Measurements from ENCODE around the gene CHST9. TPM values are rescaled to one million over a fixed set of nuclear protein-coding genes. Genes with fewer than 3 reads are reported as not detected.

CHST9 gene
- polyA plus RNA-seq, 2 of the 4 experiments (the other 2 are of a cell fraction), result 0.06 TPM; not detected in 1

GRCh38 chr18:26864658-26865057, 320.4 kb downstream of the CHST9 start:
- FAIRE-seq, result no peak
- TF ChIP-seq EP300 (IDR thresholded peaks at IDR 0.05) (no peak), HOXA7 (CRISPR knock-in tag; IDR thresholded peaks at IDR 0.05) (no peak), MYC (IDR thresholded peaks at IDR 0.05; ENCODE audit: borderline replicate concordance, low read length) (no peak), ATOH8 (CRISPR knock-in tag; IDR thresholded peaks at IDR 0.05; ENCODE audit: low read depth) (no peak), RARB (CRISPR knock-in tag; IDR thresholded peaks at IDR 0.05) (no peak), FOSL2 (IDR thresholded peaks at IDR 0.05) (no peak), FOSL2 (CRISPR knock-in tag; IDR thresholded peaks at IDR 0.05) (no peak), REST (IDR thresholded peaks at IDR 0.05) (no peak), POLR2A (IDR thresholded peaks at IDR 0.05; ENCODE audit: low read length) (no peak), CBX2 (IDR thresholded peaks at IDR 0.05; ENCODE audit: borderline replicate concordance, low read depth) (no peak), PBX3 (IDR thresholded peaks at IDR 0.05) (no peak)
- H3K4me2 ChIP-seq, result no peak overlapping the region
- no peaks in the 10 kb centered on the region for H3K4me1 ChIP-seq
- no peak for ATAC-seq
- ChIA-PET POLR2A (interaction anchor here (0.6 kb wide), 1 partner anchor 16 kb away, joined by 3 read pairs; no protein-coding TSS in a partner anchor), CTCF (interaction anchor here (0.6 to 0.7 kb wide), 2 partner anchors 28 to 79 kb away, joined by 3 read pairs; no protein-coding TSS in a partner anchor)
- no peak overlapping the region for H3K27ac ChIP-seq
- WGBS (ENCODE audit: missing lambda C conversion rate), result 88% methylated on average over 7 of the region's 7 CpGs
- H3K9me3 ChIP-seq, result no peaks in the 10 kb centered on the region
- no peak overlapping the region for H3K4me3 ChIP-seq
- DNase-seq (ENCODE audit: low read depth in 1 of 2, low spot score in 1 of 2), result no peak

GRCh38 chr18:26863921-26864497, 321.1 kb downstream of the CHST9 start:
- FAIRE-seq (no peak), ATAC-seq (no peak), DNase-seq (ENCODE audit: low read depth in 1 of 2, low spot score in 1 of 2) (no peak)
- Histone ChIP-seq H3K4me3 (no peak overlapping the region; the same call in 2 of the 3 replicates), H3K27ac (no peak overlapping the region; a peak in 1 of 6 replicates), H3K9me3 (no peaks in the 10 kb centered on the region), H3K4me1 (no peaks in the 10 kb centered on the region), H3K4me2 (peak overlapping the region; percentile 92; the same call in 2 of the 3 replicates)
- 69% methylated on average over 9 of the region's 9 CpGs for WGBS (ENCODE audit: missing lambda C conversion rate)
- POLR2A ChIA-PET, result no interaction called here
- CTCF ChIA-PET, result interaction anchor here (0.7 kb wide), 1 partner anchor 29 kb away, joined by 3 read pairs; no protein-coding TSS in a partner anchor
- TF ChIP-seq POLR2A (IDR thresholded peaks at IDR 0.05; ENCODE audit: low read length), result no peak

GRCh38 chr18:26863122-26863879, 321.8 kb downstream of the CHST9 start:
- DNase-seq (ENCODE audit: low read depth in 1 of 2, low spot score in 1 of 2) (peak; percentile 15 to 33), ATAC-seq (peak; percentile 89 to 94), FAIRE-seq (no peak)
- H3K4me1 ChIP-seq, result no peaks in the 10 kb centered on the region
- TF ChIP-seq ATOH8 (CRISPR knock-in tag; IDR thresholded peaks at IDR 0.05; ENCODE audit: low read depth) (no peak), MAX (IDR thresholded peaks at IDR 0.05) (peak; percentile 24; the same call in 1 of the 2 replicates)
- WGBS (ENCODE audit: missing lambda C conversion rate), result 13% methylated on average over 10 of the region's 40 CpGs
- peak overlapping the region; percentile 51 to 78; a peak in 5 of 6 replicates for H3K27ac ChIP-seq
- CTCF ChIA-PET, result no interaction called here
- peak overlapping the region; percentile 55 for H3K4me3 ChIP-seq
- POLR2A ChIA-PET, result no interaction called here
- H3K9me3 ChIP-seq, result no peaks in the 10 kb centered on the region
- peak overlapping the region; percentile 92 for H3K4me2 ChIP-seq

All from A549 (cell line).